CD14-positive monocyte (primary cell): ENCODE measurements around the gene MKNK1. TPM values are rescaled to one million over a fixed set of nuclear protein-coding genes. Genes with fewer than 3 reads are reported as not detected.

Experiments used
- DNase-seq, 3 donors: peaks; one replicate each; pipeline ENCODE4 v3.0.0-alpha.2; 2011 to 2022
- H2AFZ ChIP-seq: 2 replicates; pipeline ENCODE4 v1.6.0; 2012; ENCODE audit warnings: mild to moderate bottlenecking, low read depth, low read length, inconsistent platforms; ENCODE audit not compliant: insufficient read depth, poor library complexity, severe bottlenecking
- H3K27ac ChIP-seq, 2 donors: 1 replicate in 1 of 2; 2 replicates in 1 of 2; pipeline ENCODE4 v1.5.1; 2012 to 2013; ENCODE audit warnings: low read length in 2 of 2, control low read depth in 1 of 2, inconsistent platforms in 1 of 2, low read depth in 1 of 2, mild to moderate bottlenecking in 1 of 2
- H3K27me3 ChIP-seq, 2 donors: one replicate each; pipeline versions ENCODE4 v1.6.0 to v1.6.1; 2011 to 2013; ENCODE audit warnings: low read length in 2 of 2; ENCODE audit not compliant: control insufficient read depth in 2 of 2, insufficient read depth in 2 of 2
- H3K36me3 ChIP-seq, 2 donors: replicated peaks in 1 of 2; 1 replicate in 1 of 2; 2 replicates in 1 of 2; pipeline versions ENCODE4 v1.5.1 to v1.6.1; 2012 to 2013; ENCODE audit warnings: low read length in 2 of 2, control low read depth in 1 of 2, inconsistent platforms in 1 of 2, mild to moderate bottlenecking in 1 of 2; ENCODE audit not compliant: insufficient read depth in 2 of 2, control insufficient read depth in 1 of 2
- H3K4me1 ChIP-seq, 2 donors: 1 replicate in 1 of 2; 2 replicates in 1 of 2; pipeline versions ENCODE4 v1.5.1 to v1.6.1; 2012 to 2013; ENCODE audit warnings: low read length in 2 of 2, control low read depth in 1 of 2, inconsistent platforms in 1 of 2, mild to moderate bottlenecking in 1 of 2, moderate library complexity in 1 of 2; ENCODE audit not compliant: insufficient read depth in 2 of 2, control insufficient read depth in 1 of 2
- H3K4me2 ChIP-seq: replicated peaks from 2 replicates; pipeline ENCODE3; 2012; ENCODE audit warnings: low read length, moderate library complexity, mild to moderate bottlenecking; ENCODE audit not compliant: poor library complexity, severe bottlenecking; ENCODE audit errors: extremely low read depth
- H3K4me3 ChIP-seq, 3 experiments: fragments of 200-600 bp in 1 of 3; sonication (generic) in 1 of 3; replicated peaks in 1 of 3; 1 replicate in 2 of 3; 2 replicates in 1 of 3; pipeline ENCODE4 v1.5.1; 2011 to 2013; ENCODE audit warnings: low read length in 3 of 3, mild to moderate bottlenecking in 3 of 3, control low read depth in 2 of 3, low read depth in 2 of 3, inconsistent platforms in 1 of 3, moderate library complexity in 1 of 3
- H3K79me2 ChIP-seq: 2 replicates; pipeline ENCODE4 v1.6.0; 2012; ENCODE audit warnings: mild to moderate bottlenecking, control low read depth, inconsistent platforms, low read length, moderate library complexity; ENCODE audit not compliant: insufficient read depth
- H3K9ac ChIP-seq: 2 replicates; pipeline ENCODE4 v1.6.0; 2017; ENCODE audit warnings: low read length, mild to moderate bottlenecking; ENCODE audit not compliant: insufficient read depth, poor library complexity, severe bottlenecking
- H3K9me3 ChIP-seq, 2 donors: replicated peaks in 1 of 2; 1 replicate in 1 of 2; 2 replicates in 1 of 2; pipeline versions ENCODE4 v1.5.1 to v1.6.1; 2012 to 2013; ENCODE audit warnings: low read length in 2 of 2, control low read depth in 1 of 2; ENCODE audit not compliant: control insufficient read depth in 1 of 2, insufficient read depth in 1 of 2
- H4K20me1 ChIP-seq: 2 replicates; pipeline ENCODE4 v1.6.0; 2012; ENCODE audit warnings: mild to moderate bottlenecking, low read length, control low read depth, moderate library complexity; ENCODE audit not compliant: insufficient read depth
- H3K27ac Mint-ChIP-seq, 7 donors: one replicate each; pipeline ENCODE4 v1.8.0; 2020; ENCODE audit warnings: mild to moderate bottlenecking in 7 of 7, mixed read lengths in 7 of 7, moderate library complexity in 6 of 7, inconsistent platforms in 2 of 7
- H3K27me3 Mint-ChIP-seq, 3 donors: one replicate each; pipeline ENCODE4 v1.8.0; 2021 to 2022; ENCODE audit warnings: low read depth in 3 of 3, mild to moderate bottlenecking in 3 of 3, mixed read lengths in 3 of 3, moderate library complexity in 3 of 3, inconsistent platforms in 1 of 3
- H3K36me3 Mint-ChIP-seq, 2 donors: one replicate each; pipeline ENCODE4 v1.8.0; 2020; ENCODE audit warnings: mixed read lengths in 2 of 2, inconsistent platforms in 1 of 2, mild to moderate bottlenecking in 1 of 2
- H3K4me1 Mint-ChIP-seq: one replicate; pipeline ENCODE4 v1.8.0; 2020; ENCODE audit warnings: mild to moderate bottlenecking, mixed read lengths
- H3K4me3 Mint-ChIP-seq, 2 donors: one replicate each; pipeline ENCODE4 v1.8.0; 2020; ENCODE audit warnings: mild to moderate bottlenecking in 2 of 2, mixed read lengths in 2 of 2, moderate library complexity in 1 of 2
- H3K9me3 Mint-ChIP-seq, 7 donors: one replicate each; pipeline ENCODE4 v1.8.0; 2020 to 2022; ENCODE audit warnings: mixed read lengths in 7 of 7, mild to moderate bottlenecking in 6 of 7, moderate library complexity in 6 of 7, inconsistent platforms in 2 of 7
- CTCF ChIP-seq: fragments of 200-600 bp; IDR thresholded peaks from one replicate; pipeline ENCODE4 v1.8.0; 2022; ENCODE audit warnings: antibody characterized with exemption, mild to moderate bottlenecking
- WGBS: methylation state at CpG from one replicate; pipeline ENCODE4 v1.1.5; 2013; ENCODE audit warnings: missing lambda C conversion rate; ENCODE audit not compliant: insufficient coverage; 5-methylcytosine and 5-hydroxymethylcytosine counted together
- intact Hi-C, 2 donors: fragments of 100-400 bp; cut with micrococcal nuclease; formaldehyde crosslinking; loops; one replicate each; pipeline versions ENCODE4 v1.15.0 to v1.15.1; 2023
- polyA plus RNA-seq, 3 donors: library from polyadenylated mRNA; depleted of rRNA in 1 of 3; unstranded in 2 of 3; stranded (reverse) in 1 of 3; fragments of 300-500 nt in 2 of 3; fragments of >200 nt in 1 of 3; fragmentation: Illumina TruSeq in 2 of 3; gene quantifications; 1 replicate in 2 of 3; 2 replicates in 1 of 3; pipeline ENCODE4 v1.2.3, GENCODE V29; 2012 to 2021

Gene MKNK1
- polyA plus RNA-seq, 3 donors, result 38.2 to 144 (median 38.6) TPM

- peaks cover 41 to 56% (median 51%) of the 10 kb centered on the region in 3 donors for H3K27me3 Mint-ChIP-seq
- peaks cover 5% of the 10 kb centered on the region for H3K4me1 Mint-ChIP-seq
- Histone ChIP-seq H3K36me3 (no peaks in the 10 kb centered on the region), H3K4me1 (peaks cover 3 to 6% of the 10 kb centered on the region in 2 donors), H3K9me3 (no peaks in the 10 kb centered on the region), H3K27me3 (peaks cover 16 to 46% of the 10 kb centered on the region in 2 donors), H4K20me1 (no peaks in the 10 kb centered on the region), H2AFZ (no peak overlapping the region), H3K27ac (no peak overlapping the region), H3K79me2 (no peaks in the 10 kb centered on the region), H3K9ac (no peak overlapping the region), H3K4me2 (no peak overlapping the region), H3K4me3 (no peak overlapping the region)
- H3K36me3 Mint-ChIP-seq, result peaks cover 0 to 4% of the 10 kb centered on the region in 2 donors
- 100% methylated on average over 2 of the region's 2 CpGs for whole genome bisulfite sequencing
- intact Hi-C loops, result loop anchor here in 1 of 2 donors (10.0 kb wide), 1 partner anchor 187 kb away; no protein-coding TSS in a partner anchor
- no peak for DNase-seq
- H3K9me3 Mint-ChIP-seq, result peaks cover 0 to 7% (median 2%) of the 10 kb centered on the region in 7 donors
- no peak overlapping the region for H3K27ac Mint-ChIP-seq
- H3K4me3 Mint-ChIP-seq, result no peak overlapping the region
- no peak for TF ChIP-seq CTCF
Measured at GRCh38 chr1:46538147-46538546, 65.9 kb downstream of the MKNK1 start.

- H3K4me2 ChIP-seq, result no peak overlapping the region
- H3K9ac ChIP-seq, result no peak overlapping the region
- TF ChIP-seq CTCF, result no peak
- Mint-ChIP-seq H3K36me3 (peaks cover 0 to 4% of the 10 kb centered on the region in 2 donors), H3K4me3 (no peak overlapping the region), H3K9me3 (peaks cover 0 to 7% (median 2%) of the 10 kb centered on the region in 7 donors), H3K27me3 (peaks cover 36 to 51% (median 47%) of the 10 kb centered on the region in 3 donors), H3K4me1 (peaks cover 5% of the 10 kb centered on the region), H3K27ac (no peak overlapping the region)
- H3K36me3 ChIP-seq, result no peaks in the 10 kb centered on the region
- no peaks in the 10 kb centered on the region for H3K9me3 ChIP-seq
- no peak for DNase-seq
- H4K20me1 ChIP-seq, result no peaks in the 10 kb centered on the region
- peaks cover 13 to 42% of the 10 kb centered on the region in 2 donors for H3K27me3 ChIP-seq
- H3K4me3 ChIP-seq, result no peak overlapping the region
- WGBS, result no CpG with 5 or more reads among the region's 2 CpGs
- no peaks in the 10 kb centered on the region for H3K79me2 ChIP-seq
- intact Hi-C loops, result loop anchor here in 1 of 2 donors (10.0 kb wide), 1 partner anchor 187 kb away; no protein-coding TSS in a partner anchor
- H3K27ac ChIP-seq, result no peak overlapping the region
- H3K4me1 ChIP-seq, result peaks cover 3 to 6% of the 10 kb centered on the region in 2 donors
- H2AFZ ChIP-seq, result no peak overlapping the region
Measured at GRCh38 chr1:46537651-46538050, 66.4 kb downstream of the MKNK1 start.
